ENCODE measurements around the gene SULT2B1.
A peak's percentile ranks its signal among the peaks of the same experiment; 100 is the strongest.
"Not testable (repeated sequence)": the region's sequence is repeated elsewhere in the genome, so short reads cannot be mapped to it uniquely, and the experiment has no call there.

SULT2B1 gene

GRCh38 chr19:48558018-48558684 lies 6.2 kb downstream of the SULT2B1 start:
- no peak for DNase-seq (ENCODE audit: low read depth, low spot score)

GRCh38 chr19:48560095-48560530 lies 8.1 kb downstream of the SULT2B1 start:
- no peak for DNase-seq (ENCODE audit: low read depth, low spot score)

- DNase-seq (ENCODE audit: low read depth, low spot score), result no peak
These were observed 9.4 kb downstream of the SULT2B1 start for GRCh38 chr19:48561412-48561811.

GRCh38 chr19:48565090-48565489 lies 13.1 kb downstream of the SULT2B1 start:
- no peak for DNase-seq (ENCODE audit: low read depth, low spot score)

- no peak for DNase-seq (ENCODE audit: low read depth, low spot score)
These were observed 16.4 kb downstream of the SULT2B1 start for GRCh38 chr19:48568345-48568886.

GRCh38 chr19:48569814-48570213 lies 17.8 kb downstream of the SULT2B1 start:
- no peak for DNase-seq (ENCODE audit: low read depth, low spot score)

- DNase-seq (ENCODE audit: low read depth, low spot score), result no peak
These were observed 19.6 kb downstream of the SULT2B1 start for GRCh38 chr19:48571378-48572162.

- DNase-seq (ENCODE audit: low read depth, low spot score), result no peak
These were observed 21.2 kb downstream of the SULT2B1 start for GRCh38 chr19:48573163-48573505.

- no peak for DNase-seq (ENCODE audit: low read depth, low spot score)
These were observed 24.1 kb downstream of the SULT2B1 start for GRCh38 chr19:48575931-48576622.

GRCh38 chr19:48577908-48578307 lies 25.9 kb downstream of the SULT2B1 start:
- not testable (repeated sequence) for DNase-seq (ENCODE audit: low read depth, low spot score)

GRCh38 chr19:48578891-48579290 lies 26.9 kb downstream of the SULT2B1 start:
- DNase-seq (ENCODE audit: low read depth, low spot score), result no peak

- no peak for DNase-seq (ENCODE audit: low read depth, low spot score)
These were observed 30.2 kb downstream of the SULT2B1 start for GRCh38 chr19:48582168-48582567.

- DNase-seq (ENCODE audit: low read depth, low spot score), result no peak
These were observed 35.4 kb downstream of the SULT2B1 start for GRCh38 chr19:48587387-48587786.

GRCh38 chr19:48588670-48589401 lies 36.9 kb downstream of the SULT2B1 start:
- peak; percentile 25 for DNase-seq (ENCODE audit: low read depth, low spot score)

GRCh38 chr19:48591021-48591420 lies 39.0 kb downstream of the SULT2B1 start:
- no peak for DNase-seq (ENCODE audit: low read depth, low spot score)

- DNase-seq (ENCODE audit: low read depth, low spot score), result no peak
These were observed 43.2 kb downstream of the SULT2B1 start for GRCh38 chr19:48595171-48595570.

- no peak for DNase-seq (ENCODE audit: low read depth, low spot score)
These were observed 43.9 kb downstream of the SULT2B1 start for GRCh38 chr19:48595833-48596232.

- no peak for DNase-seq (ENCODE audit: low read depth, low spot score)
These were observed 44.3 kb downstream of the SULT2B1 start for GRCh38 chr19:48596237-48596636.

- no peak for DNase-seq (ENCODE audit: low read depth, low spot score)
These were observed 44.9 kb downstream of the SULT2B1 start for GRCh38 chr19:48596679-48597465.

- no peak for DNase-seq (ENCODE audit: low read depth, low spot score)
These were observed 47.2 kb downstream of the SULT2B1 start for GRCh38 chr19:48598996-48599700.

Data from iPS DF 19.7 (cell line).